Hepatocyte (in vitro differentiated cells): ENCODE data around the gene RUSC1. TPM values are rescaled to one million over a fixed set of nuclear protein-coding genes. Genes with fewer than 3 reads are reported as not detected.
"Not testable (repeated sequence)": the region's sequence is repeated elsewhere in the genome, so short reads cannot be mapped to it uniquely, and the experiment has no call there.

Source experiments
- DNase-seq: peaks from one replicate; pipeline ENCODE4 v3.0.0-alpha.2; 2016; ENCODE audit warnings: low spot score
- H2AFZ ChIP-seq: fragments of 200-600 bp; sonication (generic); 2 replicates; pipeline ENCODE4 v1.6.0; 2016; ENCODE audit warnings: antibody characterized with exemption, mild to moderate bottlenecking
- H3K27ac ChIP-seq: fragments of 200-600 bp; sonication (generic); 2 replicates; pipeline ENCODE4 v1.5.1; 2016; ENCODE audit warnings: mild to moderate bottlenecking
- H3K27me3 ChIP-seq: fragments of 200-600 bp; sonication (generic); 2 replicates; pipeline ENCODE4 v1.6.1; 2016
- H3K36me3 ChIP-seq: fragments of 200-600 bp; sonication (generic); replicated peaks from 2 replicates; pipeline ENCODE4 v1.5.1; 2016; ENCODE audit warnings: low read depth; ENCODE audit not compliant: insufficient read depth
- H3K4me1 ChIP-seq: fragments of 200-600 bp; sonication (generic); 2 replicates; pipeline ENCODE4 v1.5.1; 2016; ENCODE audit warnings: mild to moderate bottlenecking, moderate library complexity; ENCODE audit not compliant: insufficient read depth
- H3K4me2 ChIP-seq: fragments of 200-600 bp; sonication (generic); 2 replicates; pipeline ENCODE4 v1.6.0; 2016
- H3K4me3 ChIP-seq: fragments of 200-600 bp; sonication (generic); 2 replicates; pipeline ENCODE4 v1.5.1; 2016; ENCODE audit warnings: mild to moderate bottlenecking
- H3K79me2 ChIP-seq: fragments of 200-600 bp; sonication (generic); 2 replicates; pipeline ENCODE4 v1.6.0; 2017; ENCODE audit warnings: mild to moderate bottlenecking
- H3K9me2 ChIP-seq: fragments of 200-600 bp; sonication (generic); replicated peaks from 2 replicates; pipeline ENCODE4 v1.6.0; 2017; ENCODE audit warnings: mild to moderate bottlenecking; ENCODE audit not compliant: insufficient read depth
- H3K9me3 ChIP-seq: fragments of 200-600 bp; sonication (generic); 2 replicates; pipeline ENCODE4 v1.5.1; 2016; ENCODE audit warnings: low read depth, mild to moderate bottlenecking
- H4K20me1 ChIP-seq: fragments of 200-600 bp; sonication (generic); 2 replicates; pipeline ENCODE4 v1.6.0; 2016; ENCODE audit warnings: mild to moderate bottlenecking; ENCODE audit not compliant: insufficient read depth, poor library complexity, severe bottlenecking
- CTCF ChIP-seq: fragments of 200-600 bp; sonication (generic); IDR thresholded peaks from 2 replicates; pipeline ENCODE4 v1.5.1; 2016; ENCODE audit warnings: antibody characterized with exemption, mild to moderate bottlenecking; ENCODE audit not compliant: poor library complexity
- EZH2 ChIP-seq: fragments of 200-600 bp; sonication (generic); IDR thresholded peaks from 2 replicates; pipeline ENCODE4 v1.6.1; 2016; ENCODE audit warnings: antibody characterized with exemption, mild to moderate bottlenecking, borderline replicate concordance
- EZH2phosphoT487 ChIP-seq: fragments of 200-600 bp; sonication (generic); IDR thresholded peaks from one replicate; pipeline ENCODE4 v1.6.1; 2018; ENCODE audit warnings: antibody characterized with exemption, mild to moderate bottlenecking, low read depth, moderate library complexity; ENCODE audit not compliant: unreplicated experiment, severe bottlenecking
- WGBS: methylation state at CpG from one replicate; pipeline ENCODE4 v1.1.6; 2016; ENCODE audit warnings: low lambda C conversion rate; ENCODE audit errors: missing lambda C conversion rate; 5-methylcytosine and 5-hydroxymethylcytosine counted together
- polyA plus RNA-seq: library from polyadenylated mRNA; unstranded; fragments of >200 nt; fragmentation: Nextera tagmentation; extraction: Ambion mirVana; gene quantifications from 2 replicates; pipeline ENCODE4 v1.2.1, GENCODE V29; 2016
- total RNA-seq: library from RNA; depleted of rRNA; stranded (reverse); fragments of >200 nt; gene quantifications from 2 replicates; pipeline ENCODE4 v1.2.3, GENCODE V29; 2014

RUSC1 gene
- total and polyA plus RNA-seq, 2 experiments from 2014 or later: 22.3 to 48.4 TPM

DNA sequence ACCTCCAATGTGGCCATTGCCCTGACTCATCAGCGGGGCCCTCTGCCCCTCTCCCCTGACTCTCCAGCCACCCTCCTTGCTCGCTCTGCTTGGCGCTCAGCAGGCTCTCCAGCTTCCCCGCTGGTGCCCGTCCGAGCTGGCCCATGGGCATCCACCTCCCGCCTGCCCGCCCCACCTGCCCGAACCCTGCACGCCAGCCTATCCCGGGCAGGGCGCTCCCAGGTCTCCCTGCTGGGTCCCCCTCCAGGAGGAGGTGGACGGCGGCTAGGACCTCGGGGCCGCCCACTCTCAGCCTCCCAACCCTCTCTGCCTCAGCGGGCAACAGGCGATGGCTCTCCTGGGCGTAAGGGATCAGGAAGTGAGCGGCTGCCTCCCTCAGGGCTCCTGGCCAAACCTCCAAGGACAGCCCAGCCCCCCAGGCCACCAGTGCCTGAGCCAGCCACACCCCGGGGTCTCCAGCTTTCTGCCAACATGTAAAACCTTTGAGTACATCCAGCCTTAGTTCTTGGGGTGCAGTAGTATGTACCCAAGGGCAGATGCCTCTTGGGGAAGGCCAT, 32.6 kb upstream of the RUSC1 start:
- Histone ChIP-seq H2AFZ (no peak overlapping the region), H3K36me3 (no peaks in the 10 kb centered on the region), H3K27ac (no peak overlapping the region), H3K79me2 (no peaks in the 10 kb centered on the region), H3K4me1 (no peaks in the 10 kb centered on the region), H4K20me1 (no peaks in the 10 kb centered on the region), H3K27me3 (no peaks in the 10 kb centered on the region), H3K9me2 (no peaks in the 10 kb centered on the region), H3K4me2 (no peak overlapping the region), H3K4me3 (no peak overlapping the region), H3K9me3 (no peaks in the 10 kb centered on the region)
- DNase-seq: no peak
- TF ChIP-seq CTCF (no peak), EZH2phosphoT487 (no peak), EZH2 (no peak)
- 96% methylated on average over 20 of the region's 21 CpGs for WGBS

GRCh38 chr1:155291006-155291405, 29.7 kb upstream of the RUSC1 start:
- H3K36me3 ChIP-seq, H2AFZ ChIP-seq, DNase-seq, H3K4me2 ChIP-seq, H3K4me3 ChIP-seq, H3K9me3 ChIP-seq, H3K4me1 ChIP-seq, H3K9me2 ChIP-seq, H3K27ac ChIP-seq, H4K20me1 ChIP-seq, H3K79me2 ChIP-seq: not testable (repeated sequence)
- 85% methylated on average over 10 of the region's 10 CpGs for WGBS
- H3K27me3 ChIP-seq: peaks cover 28% of the 10 kb centered on the region

DNA sequence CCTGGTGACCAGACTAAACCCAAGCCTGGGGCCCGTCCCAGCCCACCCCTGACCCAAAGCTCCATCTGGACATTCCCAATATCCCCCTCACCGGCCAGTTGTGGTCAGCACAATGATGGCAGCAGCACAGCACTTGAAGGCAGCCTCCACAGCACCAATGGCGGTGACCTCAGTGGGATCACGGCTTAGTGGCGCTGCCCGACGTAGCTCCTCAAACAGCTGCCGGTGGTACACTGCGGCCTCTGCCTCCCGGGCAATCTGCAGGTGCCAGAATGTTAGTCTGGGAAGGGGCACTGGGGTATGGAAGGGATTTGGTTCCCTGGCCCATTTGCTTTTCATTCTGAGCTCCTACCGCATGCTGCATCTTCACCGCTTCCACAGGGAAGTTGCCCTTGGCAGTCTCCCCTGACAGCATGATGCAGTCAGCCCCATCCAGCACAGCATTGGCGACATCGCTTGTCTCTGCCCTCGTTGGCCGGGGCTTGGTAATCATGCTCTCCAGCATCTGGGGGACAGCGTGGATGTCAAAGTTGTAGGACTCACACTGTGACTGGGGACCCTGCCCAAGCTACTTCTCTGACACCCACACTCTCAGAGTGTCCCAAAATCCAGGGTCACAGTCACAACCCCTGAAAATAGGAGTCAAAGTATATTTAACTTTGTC, 27.5 kb upstream of the RUSC1 start:
- Histone ChIP-seq H3K27me3 (peaks cover 45% of the 10 kb centered on the region), H2AFZ (no peak overlapping the region)
- 92% methylated on average over 17 of the region's 17 CpGs for WGBS

More for the DNA sequence above, 27.5 kb upstream of the RUSC1 start:
- no peak for DNase-seq
- Histone ChIP-seq H3K4me1 (no peaks in the 10 kb centered on the region), H3K36me3 (no peaks in the 10 kb centered on the region), H3K4me2 (no peak overlapping the region), H3K27ac (no peak overlapping the region), H3K4me3 (no peak overlapping the region), H3K9me2 (no peaks in the 10 kb centered on the region), H3K9me3 (no peaks in the 10 kb centered on the region), H3K79me2 (no peaks in the 10 kb centered on the region), H4K20me1 (no peaks in the 10 kb centered on the region)
- no peak for TF ChIP-seq EZH2
- no peak for TF ChIP-seq CTCF
- TF ChIP-seq EZH2phosphoT487: no peak
